ENCODE data around the gene LBX2. TPM values are rescaled to one million over a fixed set of nuclear protein-coding genes. Genes with fewer than 3 reads are reported as not detected.

Gene LBX2
- total RNA-seq, 1 experiment from 2014 or later, result 10.1 TPM

DNA sequence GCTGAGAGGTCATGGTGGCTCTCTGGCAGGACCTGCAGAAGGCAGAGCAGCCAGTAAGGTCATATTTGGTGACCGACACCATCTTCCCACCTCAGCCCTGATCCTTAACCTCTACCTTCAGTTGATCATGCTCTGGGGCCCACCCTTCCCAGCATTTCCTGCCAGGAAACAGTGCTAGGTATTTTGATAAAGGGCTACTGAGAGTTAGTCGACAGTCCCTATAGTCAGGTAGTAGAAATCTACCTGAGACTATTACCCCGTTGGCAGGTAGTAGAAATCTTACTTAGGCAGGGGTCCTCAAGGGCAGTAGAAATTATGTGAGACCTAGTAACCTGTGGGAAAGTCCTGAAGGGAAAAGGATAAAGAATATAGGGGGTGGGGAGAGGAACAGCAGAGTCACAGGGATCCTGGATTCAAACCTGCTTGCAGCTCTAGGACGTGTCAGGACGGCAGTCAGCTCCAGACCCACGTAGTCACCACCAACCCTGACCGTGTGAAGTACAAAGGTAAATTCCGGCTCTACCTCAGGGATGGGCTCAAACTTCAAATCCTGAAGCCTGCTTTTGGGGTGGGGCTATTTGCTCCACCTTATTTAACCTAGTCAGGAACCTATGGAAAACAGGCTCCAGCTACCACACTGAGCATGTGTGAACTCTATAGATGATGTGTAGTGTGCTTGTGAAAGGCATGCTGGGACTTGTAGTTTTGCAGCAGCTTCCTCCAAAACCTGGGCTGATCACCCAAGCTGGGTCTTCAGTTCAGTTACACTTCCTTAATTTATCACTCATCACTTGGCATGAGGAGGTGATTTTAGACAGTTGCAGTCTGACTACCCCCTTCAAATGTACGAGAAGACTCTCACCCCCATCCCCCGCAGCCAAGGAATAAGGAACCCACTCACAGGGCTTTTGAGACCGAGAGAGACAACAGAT lies 26.6 kb upstream of the LBX2 start, which contains the start of gene DQX1:
Gene DQX1, minus strand, starts transcription at position 515 of the 932 bp plus-strand sequence. Its CDS starts 502 bp downstream, at position 13.
- ChIA-PET RAD21 (ENCODE audit: low non-redundant PET in 1 of 2, low total read pairs in 2 of 2, uncharacterized antibody in 2 of 2, unreplicated experiment in 2 of 2) (no interaction called here), CTCF (interaction anchor here (0.6 kb wide), 1 partner anchor 55 kb away, joined by 4 read pairs; no protein-coding TSS in a partner anchor), POLR2A (interaction anchor here (1.0 kb wide), 1 partner anchor 19 kb away, joined by 3 read pairs; the partner anchor contains the start of gene PCGF1)
- Histone ChIP-seq H3K27ac (ENCODE audit: low read depth, low read length) (no peak within 1 kb of the TSS), H3K27me3 (ENCODE audit: insufficient read depth, low read length) (no peaks in the 10 kb centered on the region), H3K4me2 (ENCODE audit: low read length) (no peak within 1 kb of the TSS), H3K9me3 (ENCODE audit: control insufficient read depth in 1 of 2, insufficient read depth in 1 of 2, low read depth in 1 of 2, low read length in 2 of 2) (no peaks in the 10 kb centered on the region), H3K4me1 (ENCODE audit: control insufficient read depth in 1 of 2, insufficient read depth in 2 of 2, low read length in 2 of 2) (peaks cover 12 to 25% of the 10 kb centered on the region in 2 experiments), H3K4me3 (replicated peaks in 1 of 2; ENCODE audit: low read depth in 1 of 2, low read length in 2 of 2) (no peak within 1 kb of the TSS), H3K9ac (ENCODE audit: low read length) (no peak within 1 kb of the TSS), H3K9me2 (ENCODE audit: insufficient read depth) (no peaks in the 10 kb centered on the region), H3K79me2 (ENCODE audit: insufficient read depth, low read length) (peaks cover 42% of the 10 kb centered on the region), H4K20me1 (ENCODE audit: insufficient read depth) (no peaks in the 10 kb centered on the region), H2AFZ (ENCODE audit: low read depth, low read length, poor library complexity, severe bottlenecking) (no peak within 1 kb of the TSS), H3K36me3 (ENCODE audit: control insufficient read depth in 1 of 2, insufficient read depth in 2 of 2, low read length in 2 of 2) (peaks cover 18 to 27% of the 10 kb centered on the region in 2 experiments)
- TF ChIP-seq, protein P1, sequence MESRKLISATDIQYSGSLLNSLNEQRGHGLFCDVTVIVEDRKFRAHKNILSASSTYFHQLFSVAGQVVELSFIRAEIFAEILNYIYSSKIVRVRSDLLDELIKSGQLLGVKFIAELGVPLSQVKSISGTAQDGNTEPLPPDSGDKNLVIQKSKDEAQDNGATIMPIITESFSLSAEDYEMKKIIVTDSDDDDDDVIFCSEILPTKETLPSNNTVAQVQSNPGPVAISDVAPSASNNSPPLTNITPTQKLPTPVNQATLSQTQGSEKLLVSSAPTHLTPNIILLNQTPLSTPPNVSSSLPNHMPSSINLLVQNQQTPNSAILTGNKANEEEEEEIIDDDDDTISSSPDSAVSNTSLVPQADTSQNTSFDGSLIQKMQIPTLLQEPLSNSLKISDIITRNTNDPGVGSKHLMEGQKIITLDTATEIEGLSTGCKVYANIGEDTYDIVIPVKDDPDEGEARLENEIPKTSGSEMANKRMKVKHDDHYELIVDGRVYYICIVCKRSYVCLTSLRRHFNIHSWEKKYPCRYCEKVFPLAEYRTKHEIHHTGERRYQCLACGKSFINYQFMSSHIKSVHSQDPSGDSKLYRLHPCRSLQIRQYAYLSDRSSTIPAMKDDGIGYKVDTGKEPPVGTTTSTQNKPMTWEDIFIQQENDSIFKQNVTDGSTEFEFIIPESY (IDR thresholded peaks at IDR 0.05; ENCODE audit: extremely low read depth, insufficient replicate concordance, low read length), result no peak
- TF ChIP-seq RAD21 (IDR thresholded peaks at IDR 0.05; ENCODE audit: low read depth), result no peak
- TF ChIP-seq EGR1 (IDR thresholded peaks at IDR 0.05; ENCODE audit: low read depth), result no peak
- TF ChIP-seq SP1 (IDR thresholded peaks at IDR 0.05; ENCODE audit: low read depth), result no peak
- no peak for TF ChIP-seq ZFX (IDR thresholded peaks at IDR 0.05)
- TF ChIP-seq, protein P2, sequence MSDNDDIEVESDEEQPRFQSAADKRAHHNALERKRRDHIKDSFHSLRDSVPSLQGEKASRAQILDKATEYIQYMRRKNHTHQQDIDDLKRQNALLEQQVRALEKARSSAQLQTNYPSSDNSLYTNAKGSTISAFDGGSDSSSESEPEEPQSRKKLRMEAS (IDR thresholded peaks at IDR 0.05), result no peak
- TF ChIP-seq POLR2AphosphoS5 (IDR thresholded peaks at IDR 0.05; ENCODE audit: low read depth, low read length), result peak; percentile 46
- no peak for TF ChIP-seq ZNF274 (IDR thresholded peaks at IDR 0.05; ENCODE audit: low read depth, low read length)
- BruUV-seq (replicated peaks), result no TSS peak
- DNase-seq (ENCODE audit: low read depth, low spot score), result no peak
- ATAC-seq, result no peak
- intact Hi-C loops (cut with micrococcal nuclease), result no loop called here
